Brain pericyte (primary cell): ENCODE results near the gene UBE2D2.

Source experiments
- DNase-seq: peaks from one replicate; pipeline ENCODE4 v3.0.0-alpha.2; 2012; ENCODE audit warnings: low read depth, low spot score

The UBE2D2 gene

GRCh38 chr5:139676406-139676805 lies 115.3 kb downstream of the UBE2D2 start:
- DNase-seq, result no peak

- no peak for DNase-seq
Observed at GRCh38 chr5:139676951-139677735, 116.0 kb downstream of the UBE2D2 start.
